Common myeloid progenitor, CD34-positive (primary cell): ENCODE data around the gene CHST15.

Source experiments
- CTCF ChIA-PET: fragments of 350-600 bp; sonication (Branson Sonifier 250); formaldehyde crosslinking; loops from one replicate; lab custom pipeline; 2021; ENCODE audit warnings: antibody characterized with exemption; lab: Charles Lee
- POLR2A ChIA-PET: fragments of 350-600 bp; sonication (Branson Sonifier 250); formaldehyde crosslinking; loops from one replicate; lab custom pipeline; 2021; ENCODE audit warnings: antibody characterized with exemption; lab: Charles Lee
- DNase-seq, 3 donors: peaks; one replicate each; pipeline versions ENCODE4 v3.0.0 to v3.0.0-alpha.2; 2013
- H3K27ac ChIP-seq, 2 experiments: 1 replicate in 1 of 2; 2 replicates in 1 of 2; pipeline ENCODE4 v1.7.0; 2013; ENCODE audit warnings: inconsistent platforms in 2 of 2, low read length in 2 of 2, mild to moderate bottlenecking in 2 of 2, low read depth in 1 of 2, moderate library complexity in 1 of 2; ENCODE audit not compliant: severe bottlenecking in 2 of 2, insufficient read depth in 1 of 2, poor library complexity in 1 of 2
- H3K27me3 ChIP-seq, 5 experiments: replicated peaks in 2 of 5; 1 replicate in 3 of 5; 2 replicates in 2 of 5; pipeline versions ENCODE4 v1.6.1 to v1.7.0; 2013; ENCODE audit warnings: low read length in 4 of 5, mild to moderate bottlenecking in 2 of 5, moderate library complexity in 2 of 5, inconsistent platforms in 1 of 5; ENCODE audit not compliant: insufficient read depth in 5 of 5, control insufficient read depth in 4 of 5
- H3K36me3 ChIP-seq, 4 experiments: 1 replicate in 2 of 4; 2 replicates in 2 of 4; pipeline versions ENCODE4 v1.6.1 to v1.7.0; 2013; ENCODE audit warnings: low read length in 3 of 4, control low read depth in 1 of 4, mild to moderate bottlenecking in 1 of 4; ENCODE audit not compliant: control insufficient read depth in 4 of 4, insufficient read depth in 4 of 4
- H3K4me1 ChIP-seq, 4 experiments: 1 replicate in 3 of 4; 2 replicates in 1 of 4; pipeline versions ENCODE4 v1.6.1 to v1.7.1; 2013; ENCODE audit warnings: low read length in 3 of 4, mild to moderate bottlenecking in 3 of 4, control low read depth in 1 of 4, inconsistent platforms in 1 of 4, moderate library complexity in 1 of 4; ENCODE audit not compliant: control insufficient read depth in 4 of 4, insufficient read depth in 4 of 4; ENCODE audit errors: control extremely low read depth in 1 of 4
- H3K4me3 ChIP-seq, 7 experiments: 1 replicate in 4 of 7; 2 replicates in 3 of 7; pipeline versions ENCODE4 v1.5.1 to v1.7.0; 2013; ENCODE audit warnings: mild to moderate bottlenecking in 7 of 7, low read length in 6 of 7, moderate library complexity in 6 of 7, inconsistent platforms in 2 of 7, low read depth in 2 of 7, control low read depth in 1 of 7; ENCODE audit not compliant: insufficient read depth in 4 of 7, control insufficient read depth in 1 of 7; ENCODE audit errors: extremely low read depth in 1 of 7
- H3K9me3 ChIP-seq, 5 experiments: 1 replicate in 4 of 5; 2 replicates in 1 of 5; pipeline versions ENCODE4 v1.6.1 to v1.7.1; 2013; ENCODE audit warnings: low read length in 4 of 5, mild to moderate bottlenecking in 2 of 5, inconsistent platforms in 1 of 5, low read depth in 1 of 5, moderate library complexity in 1 of 5; ENCODE audit not compliant: control insufficient read depth in 4 of 5, insufficient read depth in 2 of 5; ENCODE audit errors: control extremely low read depth in 1 of 5
- WGBS: methylation state at CpG from one replicate; pipeline ENCODE4 v1.1.5; 2013; ENCODE audit not compliant: insufficient coverage; 5-methylcytosine and 5-hydroxymethylcytosine counted together

The CHST15 gene

GRCh38 chr10:124005091-124005490 lies 88.3 kb downstream of the CHST15 start:
- no peak overlapping the region for H3K27ac ChIP-seq
- no peak overlapping the region for H3K4me3 ChIP-seq
- no peak for DNase-seq
- H3K36me3 ChIP-seq: no peaks in the 10 kb centered on the region
- ChIA-PET POLR2A (no interaction called here), CTCF (interaction anchor here (2.4 kb wide), 1 partner anchor 9 kb away, joined by 11 read pairs; no protein-coding TSS in a partner anchor)
- H3K27me3 ChIP-seq: peaks cover 0 to 6% (median 0%) of the 10 kb centered on the region in 5 experiments
- no peaks in the 10 kb centered on the region for H3K9me3 ChIP-seq
- WGBS: 87% methylated on average over 5 of the region's 10 CpGs
- H3K4me1 ChIP-seq: no peaks in the 10 kb centered on the region

- Histone ChIP-seq H3K36me3 (no peaks in the 10 kb centered on the region), H3K4me3 (no peak overlapping the region), H3K27ac (no peak overlapping the region), H3K9me3 (no peaks in the 10 kb centered on the region), H3K4me1 (no peaks in the 10 kb centered on the region), H3K27me3 (peaks cover 0 to 6% (median 0%) of the 10 kb centered on the region in 5 experiments)
- WGBS: no CpG with 5 or more reads among the region's 2 CpGs
- CTCF ChIA-PET: interaction anchor here (1.4 to 2.4 kb wide), 2 partner anchors 9 to 10 kb away, joined by 3 to 11 read pairs; no protein-coding TSS in a partner anchor
- no peak for DNase-seq
- POLR2A ChIA-PET: no interaction called here
Measured at GRCh38 chr10:124004663-124005004, 88.8 kb downstream of the CHST15 start.

- 80% methylated on average over 8 of the region's 11 CpGs for WGBS
- Histone ChIP-seq H3K36me3 (no peaks in the 10 kb centered on the region), H3K27ac (no peak overlapping the region), H3K27me3 (peaks cover 0 to 6% (median 0%) of the 10 kb centered on the region in 5 experiments), H3K4me3 (no peak overlapping the region), H3K4me1 (no peaks in the 10 kb centered on the region), H3K9me3 (no peaks in the 10 kb centered on the region)
- CTCF ChIA-PET: interaction anchor here (0.9 to 2.4 kb wide), 4 partner anchors 8 to 17 kb away, joined by 3 to 11 read pairs (median 4); no protein-coding TSS in a partner anchor
- POLR2A ChIA-PET: no interaction called here
- DNase-seq: no peak
Measured at GRCh38 chr10:124003871-124004662, 89.3 kb downstream of the CHST15 start.

- no peak overlapping the region for H3K4me3 ChIP-seq
- H3K4me1 ChIP-seq: no peaks in the 10 kb centered on the region
- ChIA-PET POLR2A (no interaction called here), CTCF (interaction anchor here (0.9 to 1.6 kb wide), 3 partner anchors 9 to 18 kb away, joined by 3 to 5 read pairs (median 3); no protein-coding TSS in a partner anchor)
- no peak for DNase-seq
- no peak overlapping the region for H3K27ac ChIP-seq
- peaks cover 0 to 6% (median 0%) of the 10 kb centered on the region in 5 experiments for H3K27me3 ChIP-seq
- no peaks in the 10 kb centered on the region for H3K36me3 ChIP-seq
- 100% methylated on average over 3 of the region's 4 CpGs for WGBS
- no peaks in the 10 kb centered on the region for H3K9me3 ChIP-seq
Measured at GRCh38 chr10:124003481-124003870, 89.9 kb downstream of the CHST15 start.

- CTCF ChIA-PET: interaction anchor here (1.1 to 1.6 kb wide), 2 partner anchors 9 to 378 kb away, joined by 3 to 5 read pairs; no protein-coding TSS in a partner anchor
Measured at GRCh38 chr10:124003070-124003419, 90.4 kb downstream of the CHST15 start.

GRCh38 chr10:124002391-124003069 lies 90.9 kb downstream of the CHST15 start:
- POLR2A ChIA-PET: no interaction called here
- Histone ChIP-seq H3K9me3 (no peaks in the 10 kb centered on the region), H3K4me3 (no peak overlapping the region), H3K4me1 (no peaks in the 10 kb centered on the region), H3K36me3 (no peaks in the 10 kb centered on the region), H3K27ac (no peak overlapping the region), H3K27me3 (peaks cover 0 to 6% (median 2%) of the 10 kb centered on the region in 5 experiments)
- CTCF ChIA-PET: interaction anchor here (0.6 to 1.6 kb wide), 6 partner anchors 8 to 391 kb away, joined by 3 to 5 read pairs (median 3); no protein-coding TSS in a partner anchor
- no peak for DNase-seq
- WGBS: 79% methylated on average over 6 of the region's 6 CpGs

More at GRCh38 chr10:124003070-124003419, 90.4 kb downstream of the CHST15 start:
- Histone ChIP-seq H3K27ac (no peak overlapping the region), H3K36me3 (no peaks in the 10 kb centered on the region), H3K4me3 (no peak overlapping the region), H3K4me1 (no peaks in the 10 kb centered on the region), H3K27me3 (peaks cover 0 to 6% (median 2%) of the 10 kb centered on the region in 5 experiments), H3K9me3 (no peaks in the 10 kb centered on the region)
- no peak for DNase-seq
- WGBS: 94% methylated on average over 5 of the region's 7 CpGs
- POLR2A ChIA-PET: no interaction called here
